Measurements from ENCODE around the gene ASB13. TPM values are rescaled to one million over a fixed set of nuclear protein-coding genes. Genes with fewer than 3 reads are reported as not detected.

The ASB13 gene
- total and polyA plus RNA-seq, 2 of the 13 experiments (the other 11 are each of a cell fraction or from before 2014, with no cell fraction given): 9.3 to 15.4 TPM

DNA sequence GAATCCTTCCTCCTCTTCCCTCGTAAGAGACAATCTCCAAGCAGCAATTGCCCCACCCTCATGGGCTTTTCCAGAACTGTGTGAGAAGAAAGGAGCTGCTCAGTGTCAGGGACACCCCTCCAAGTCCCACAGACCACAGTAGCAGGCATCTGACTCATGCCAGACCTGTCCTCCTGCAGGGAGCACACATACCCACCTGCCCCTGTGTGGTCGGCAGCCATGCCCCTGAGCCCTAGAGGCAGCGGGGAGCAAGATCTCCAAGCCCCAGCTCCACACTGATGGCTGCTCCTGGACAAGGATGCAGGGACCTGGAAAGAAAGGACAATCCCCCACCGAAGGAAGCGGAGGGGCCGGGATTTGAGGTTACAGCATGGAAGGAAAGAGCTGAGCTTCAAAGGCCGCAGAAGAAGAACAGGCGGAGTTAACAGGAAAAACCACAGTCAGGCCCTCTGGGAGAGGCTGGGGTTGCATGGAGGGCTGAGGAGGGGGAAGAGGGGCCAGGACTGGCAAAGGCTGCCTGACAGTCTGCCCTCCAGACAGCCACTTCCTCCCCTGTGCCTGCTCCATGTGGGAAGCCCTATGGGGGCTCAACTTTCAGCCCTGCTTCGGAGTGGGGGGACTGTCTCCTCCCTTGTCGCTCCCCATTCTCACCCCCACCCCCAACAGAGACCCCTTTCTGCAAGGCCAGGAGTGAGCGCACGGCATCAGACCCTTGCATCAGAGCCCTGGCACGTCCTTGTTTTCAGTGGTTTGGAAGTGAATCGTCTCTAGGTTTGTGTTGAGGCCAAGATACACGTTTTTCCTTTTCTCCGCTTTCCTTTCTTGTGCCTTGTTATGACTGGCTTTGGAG, 46.8 kb downstream of the ASB13 start:
- ATAC-seq: peak; percentile 65
- in situ Hi-C loops (cut with HindIII; ENCODE audit: extremely low pct_ligation_motif_present, low pct_unique_long_range_greater_than_20kb): loop anchor here (5.0 to 25.0 kb wide), 2 partner anchors 177 to 807 kb away; no protein-coding TSS in a partner anchor
- CTCF ChIA-PET (ENCODE audit: low intra/inter-chr PET ratio, low total read pairs): no interaction called here

More for the DNA sequence above, 46.8 kb downstream of the ASB13 start:
- H3K79me2 ChIP-seq (ENCODE audit: insufficient read depth, low read length): no peaks in the 10 kb centered on the region
- H3K9me3 ChIP-seq (ENCODE audit: low read length): no peaks in the 10 kb centered on the region
- H3K4me1 ChIP-seq (ENCODE audit: insufficient read depth, low read length): peaks cover 61% of the 10 kb centered on the region
- 60% methylated on average over 14 of the region's 16 CpGs for WGBS (ENCODE audit: low lambda C conversion rate)
- no peaks in the 10 kb centered on the region for H3K36me3 ChIP-seq (replicated peaks in 1 of 2; ENCODE audit: control insufficient read depth in 1 of 2, insufficient read depth in 2 of 2, low read length in 2 of 2)
- no peak for FAIRE-seq
- intact Hi-C loops (cut with micrococcal nuclease; ENCODE audit: unreplicated experiment): loop anchor here (5.0 kb wide), 1 partner anchor 32 kb away; no protein-coding TSS in a partner anchor
- H2AFZ ChIP-seq (ENCODE audit: low read length): no peak overlapping the region
- DNase-seq (ENCODE audit: low spot score): no peak
- POLR2A ChIA-PET: interaction anchor here (0.9 kb wide), 1 partner anchor 71 kb away, joined by 3 read pairs; no protein-coding TSS in a partner anchor
- BruUV-seq (replicated peaks): no TSS peak
- H3K4me3 ChIP-seq (replicated peaks in 1 of 3; ENCODE audit: insufficient read depth in 1 of 3, low read depth in 2 of 3, low read length in 3 of 3): peak overlapping the region in 1 of 3 experiments; percentile 21; a peak in 1 of 6 replicates
- peak overlapping the region; percentile 61 for H3K4me2 ChIP-seq (ENCODE audit: low read depth, low read length)
- no peak overlapping the region for H3K9ac ChIP-seq (ENCODE audit: insufficient read depth, low read depth, low read length)
- TF ChIP-seq ZNF343 (CRISPR knock-in tag; IDR thresholded peaks at IDR 0.05) (no peak), NFYB (CRISPR knock-in tag; IDR thresholded peaks at IDR 0.05) (no peak), ZNF687 (CRISPR knock-in tag; IDR thresholded peaks at IDR 0.05) (peak; percentile 43), ATF2 (CRISPR knock-in tag; IDR thresholded peaks at IDR 0.05) (no peak), SMAD1 (CRISPR knock-in tag; IDR thresholded peaks at IDR 0.05; ENCODE audit: borderline replicate concordance, low read depth) (0 out of 2 replicates have a peak, but pooled peaks have one; percentile 38)
- H4K20me1 ChIP-seq (ENCODE audit: insufficient read depth, low read length): no peaks in the 10 kb centered on the region
- no peaks in the 10 kb centered on the region for H3K27me3 ChIP-seq (ENCODE audit: control insufficient read depth in 1 of 2, insufficient read depth in 2 of 2, low read length in 2 of 2)
- H3K27ac ChIP-seq (ENCODE audit: extremely low read length, insufficient read depth, low read length): no peak overlapping the region
